ENCODE measurements around the gene DHDDS. TPM values are rescaled to one million over a fixed set of nuclear protein-coding genes. Genes with fewer than 3 reads are reported as not detected.

Gene DHDDS
- total and polyA plus RNA-seq, 2 of the 13 experiments (the other 11 are each of a cell fraction or from before 2014, with no cell fraction given): 18.9 to 28.3 TPM

DNA sequence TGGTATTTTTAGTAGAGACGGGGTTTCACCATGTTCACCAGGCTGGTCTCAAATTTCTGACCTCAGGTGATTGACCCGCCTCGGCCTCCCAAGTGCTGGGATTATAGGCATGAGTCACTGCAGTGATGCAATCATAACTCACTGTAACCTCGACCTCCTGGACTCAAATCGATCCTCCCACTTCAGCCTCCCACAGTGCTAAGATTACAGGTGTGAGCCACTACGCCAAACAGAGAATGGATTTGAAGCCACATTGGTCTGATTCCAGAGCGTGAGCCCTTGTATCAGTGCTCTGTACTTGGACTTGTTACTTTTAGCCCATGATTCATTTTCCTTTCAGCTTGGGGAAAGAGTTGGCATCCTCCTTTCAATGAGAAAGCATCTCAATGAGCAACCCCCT, 44.7 kb upstream of the DHDDS start (continued):
- peak; percentile 95 for TF ChIP-seq RXRB (CRISPR knock-in tag; IDR thresholded peaks at IDR 0.05; ENCODE audit: borderline replicate concordance)
- TF ChIP-seq ZZZ3 (CRISPR knock-in tag; IDR thresholded peaks at IDR 0.05; ENCODE audit: borderline replicate concordance): no peak
- TF ChIP-seq, protein P1, sequence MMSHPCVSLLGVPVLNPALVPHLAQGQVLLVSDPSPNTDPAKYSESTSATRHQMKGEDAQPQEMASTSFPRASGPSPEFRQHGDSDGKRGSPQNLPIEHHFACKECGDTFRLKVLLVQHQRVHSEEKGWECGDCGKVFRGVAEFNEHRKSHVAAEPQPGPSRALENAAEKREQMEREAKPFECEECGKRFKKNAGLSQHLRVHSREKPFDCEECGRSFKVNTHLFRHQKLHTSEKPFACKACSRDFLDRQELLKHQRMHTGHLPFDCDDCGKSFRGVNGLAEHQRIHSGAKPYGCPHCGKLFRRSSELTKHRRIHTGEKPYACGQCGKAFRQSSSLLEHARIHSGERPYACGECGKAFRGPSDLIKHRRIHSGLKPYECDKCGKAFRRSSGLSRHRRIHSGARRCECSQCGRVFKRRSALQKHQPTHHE (CRISPR knock-in tag; IDR thresholded peaks at IDR 0.05; ENCODE audit: borderline replicate concordance): no peak
- peak; percentile 75 for TF ChIP-seq ZMYM4 (CRISPR knock-in tag; IDR thresholded peaks at IDR 0.05)
- TF ChIP-seq ZFYVE20 (CRISPR knock-in tag; IDR thresholded peaks at IDR 0.05; ENCODE audit: borderline replicate concordance, low read depth): no peak
- peak; percentile 66 for TF ChIP-seq ZNF781 (CRISPR knock-in tag; IDR thresholded peaks at IDR 0.05; ENCODE audit: borderline replicate concordance, not compliant biosample characterization)
- TF ChIP-seq, protein P2, sequence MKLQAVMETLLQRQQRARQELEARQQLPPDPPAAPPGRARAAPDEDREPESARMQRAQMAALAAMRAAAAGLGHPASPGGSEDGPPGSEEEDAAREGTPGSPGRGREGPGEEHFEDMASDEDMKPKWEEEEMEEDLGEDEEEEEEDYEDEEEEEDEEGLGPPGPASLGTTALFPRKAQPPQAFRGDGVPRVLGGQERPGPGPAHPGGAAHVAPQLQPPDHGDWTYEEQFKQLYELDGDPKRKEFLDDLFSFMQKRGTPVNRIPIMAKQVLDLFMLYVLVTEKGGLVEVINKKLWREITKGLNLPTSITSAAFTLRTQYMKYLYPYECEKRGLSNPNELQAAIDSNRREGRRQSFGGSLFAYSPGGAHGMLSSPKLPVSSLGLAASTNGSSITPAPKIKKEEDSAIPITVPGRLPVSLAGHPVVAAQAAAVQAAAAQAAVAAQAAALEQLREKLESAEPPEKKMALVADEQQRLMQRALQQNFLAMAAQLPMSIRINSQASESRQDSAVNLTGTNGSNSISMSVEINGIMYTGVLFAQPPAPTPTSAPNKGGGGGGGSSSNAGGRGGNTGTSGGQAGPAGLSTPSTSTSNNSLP (IDR thresholded peaks at IDR 0.05; ENCODE audit: low read depth, low read length): peak; percentile 83; the same call in 1 of the 2 replicates
- 0 out of 2 replicates have a peak, but pooled peaks have one; percentile 36 for TF ChIP-seq BHLHE40 (IDR thresholded peaks at IDR 0.05; ENCODE audit: low read length)
- TF ChIP-seq CBX1 (IDR thresholded peaks at IDR 0.05; ENCODE audit: low read depth): no peak
- TF ChIP-seq MEF2D (CRISPR knock-in tag; IDR thresholded peaks at IDR 0.05): peak; percentile 62
- 0 out of 2 replicates have a peak, but pooled peaks have one; percentile 75 for TF ChIP-seq ZNF44 (CRISPR knock-in tag; IDR thresholded peaks at IDR 0.05)
- TF ChIP-seq HCFC1 (IDR thresholded peaks at IDR 0.05; ENCODE audit: low read depth, low read length): no peak
- no peak for TF ChIP-seq MTF2 (CRISPR knock-in tag; IDR thresholded peaks at IDR 0.05; ENCODE audit: borderline replicate concordance)
- TF ChIP-seq DPF2 (CRISPR knock-in tag; IDR thresholded peaks at IDR 0.05; ENCODE audit: borderline replicate concordance, low read depth): peak; percentile 87
- no peak for TF ChIP-seq ZNF337 (CRISPR knock-in tag; IDR thresholded peaks at IDR 0.05; ENCODE audit: borderline replicate concordance, low read depth)
- TF ChIP-seq ISX (CRISPR knock-in tag; conservative IDR thresholded peaks at IDR 0.05): no peak
- no peak for TF ChIP-seq ZNF83 (CRISPR knock-in tag; IDR thresholded peaks at IDR 0.05; ENCODE audit: borderline replicate concordance)
- TF ChIP-seq, protein P3, sequence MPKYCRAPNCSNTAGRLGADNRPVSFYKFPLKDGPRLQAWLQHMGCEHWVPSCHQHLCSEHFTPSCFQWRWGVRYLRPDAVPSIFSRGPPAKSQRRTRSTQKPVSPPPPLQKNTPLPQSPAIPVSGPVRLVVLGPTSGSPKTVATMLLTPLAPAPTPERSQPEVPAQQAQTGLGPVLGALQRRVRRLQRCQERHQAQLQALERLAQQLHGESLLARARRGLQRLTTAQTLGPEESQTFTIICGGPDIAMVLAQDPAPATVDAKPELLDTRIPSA (CRISPR knock-in tag; IDR thresholded peaks at IDR 0.05; ENCODE audit: borderline replicate concordance): no peak
- no peak; the same call in 1 of the 2 replicates for TF ChIP-seq ZNF432 (CRISPR knock-in tag; IDR thresholded peaks at IDR 0.05; ENCODE audit: borderline replicate concordance)
- TF ChIP-seq SAP130 (CRISPR knock-in tag; IDR thresholded peaks at IDR 0.05; ENCODE audit: low read depth): peak; percentile 75
- TF ChIP-seq MIER2 (CRISPR knock-in tag; IDR thresholded peaks at IDR 0.05): peak; percentile 81; the same call in 1 of the 2 replicates
- TF ChIP-seq ZNF207 (IDR thresholded peaks at IDR 0.05; ENCODE audit: borderline replicate concordance): no peak
- TF ChIP-seq ZNF136 (CRISPR knock-in tag; IDR thresholded peaks at IDR 0.05; ENCODE audit: low read depth): no peak
- TF ChIP-seq ATF7-NPFF (CRISPR knock-in tag; IDR thresholded peaks at IDR 0.05; ENCODE audit: low read depth): no peak
